GM12875 (cell line): ENCODE measurements around the gene SLC2A3.
"Not testable (repeated sequence)": the region's sequence is repeated elsewhere in the genome, so short reads cannot be mapped to it uniquely, and the experiment has no call there.

Experiments
- H3K4me3 ChIP-seq: one replicate; pipeline ENCODE4 v1.5.1; 2011; ENCODE audit warnings: low read depth, low read length, control low read depth
- CTCF ChIP-seq: IDR thresholded peaks from 2 replicates; pipeline ENCODE4 v1.5.1; 2011; ENCODE audit warnings: low read depth, mild to moderate bottlenecking, control low read depth, inconsistent platforms, low read length, moderate library complexity, borderline replicate concordance; ENCODE audit not compliant: insufficient read depth

SLC2A3 gene

DNA sequence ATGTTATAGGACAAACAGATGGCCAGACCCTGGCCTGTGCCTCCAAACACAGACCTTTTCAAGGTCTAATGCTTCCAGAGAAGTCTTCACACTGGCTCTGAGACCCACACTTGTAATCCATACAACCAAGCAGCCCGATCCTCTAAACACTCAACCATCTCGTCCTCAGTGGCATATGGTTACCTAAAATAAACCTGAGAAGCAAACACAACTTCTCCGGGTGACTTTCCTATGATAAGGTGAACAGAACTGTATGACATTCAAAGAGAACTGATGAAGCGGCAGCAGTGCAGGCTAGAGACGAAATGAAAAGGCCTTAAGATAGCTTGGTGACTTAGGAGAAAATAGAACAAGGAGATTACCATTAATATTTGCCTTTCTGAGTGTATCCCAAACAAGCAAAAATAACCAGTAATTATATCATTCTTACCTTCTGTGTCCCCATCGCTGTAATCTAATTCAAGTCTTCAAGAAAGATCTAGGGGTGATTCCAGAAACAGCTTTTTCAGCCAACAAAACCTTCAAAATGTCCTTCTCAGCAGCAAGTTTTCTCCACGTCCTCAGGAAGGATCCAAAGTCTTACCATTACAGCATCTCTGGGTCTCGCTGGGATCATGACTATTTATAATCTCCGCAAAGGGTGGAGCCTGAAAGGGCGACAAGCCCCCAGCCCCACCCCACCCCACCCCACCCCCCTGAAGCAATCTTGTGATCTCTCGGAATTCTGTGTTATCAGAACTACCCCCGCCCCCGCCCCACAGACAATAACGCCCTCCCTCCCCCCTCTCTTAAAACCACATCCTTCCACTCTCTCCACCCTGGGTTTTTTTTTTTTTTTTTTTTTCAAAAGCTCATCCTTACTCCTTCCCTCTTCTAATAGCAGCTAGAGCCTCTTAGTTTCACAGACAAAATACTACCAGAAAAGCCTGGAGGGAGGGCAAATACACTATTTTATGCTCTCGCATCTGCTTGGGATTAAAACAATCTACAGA lies at the start of gene SLC2A3:
Gene SLC2A3 (minus strand): TSS at position 598 of the 992 bp plus-strand sequence. CDS start 153 bp downstream, at position 445.
- peak within 1 kb of the TSS; percentile 57 for H3K4me3 ChIP-seq

GRCh38 chr12:7984900-7985299 lies 48.9 kb upstream of the SLC2A3 start:
- TF ChIP-seq CTCF, result no peak
- no peak overlapping the region for H3K4me3 ChIP-seq

More for the DNA sequence above, at the start of gene SLC2A3:
- TF ChIP-seq CTCF, result no peak

DNA sequence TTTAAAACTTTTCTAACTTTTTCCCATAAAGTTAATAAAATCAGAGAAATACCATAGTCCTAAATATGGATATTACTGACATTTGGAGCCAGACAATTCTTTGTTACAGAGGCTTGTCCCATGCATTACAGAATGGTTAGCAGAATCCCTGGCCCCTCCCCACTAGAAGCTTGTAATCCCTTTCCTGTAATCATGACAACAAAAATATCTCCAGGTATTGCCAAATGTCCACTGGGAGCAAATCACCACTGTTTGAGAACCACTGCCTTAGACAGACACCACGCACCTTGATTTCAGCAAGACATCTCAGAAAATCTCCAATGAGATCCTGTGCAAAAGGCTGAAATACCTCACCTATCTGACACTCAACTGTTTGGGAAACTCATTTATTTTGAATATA lies 47.5 kb upstream of the SLC2A3 start:
- H3K4me3 ChIP-seq, result not testable (repeated sequence)

- H3K4me3 ChIP-seq, result not testable (repeated sequence)
Observed at GRCh38 chr12:7983019-7983418, 47.0 kb upstream of the SLC2A3 start.

DNA sequence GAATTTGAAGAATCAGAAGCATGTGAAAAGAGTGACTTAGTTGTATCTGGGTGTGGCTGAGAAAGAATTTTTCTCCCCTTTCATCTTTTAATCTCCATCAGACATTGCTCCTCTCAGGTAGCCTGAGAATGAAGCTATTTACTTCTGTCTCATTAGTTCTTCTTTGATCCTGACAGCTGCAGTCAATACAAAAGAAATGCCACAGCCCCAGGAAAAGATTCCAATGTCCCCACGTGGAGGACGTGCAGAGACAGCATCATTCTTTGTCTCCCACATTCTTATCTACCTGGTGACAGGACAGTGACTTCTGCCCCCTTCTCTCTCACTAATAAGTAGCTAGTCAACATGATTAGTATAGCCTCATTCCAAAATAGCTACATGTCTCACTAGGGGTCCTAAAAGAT lies 46.3 kb upstream of the SLC2A3 start:
- not testable (repeated sequence) for H3K4me3 ChIP-seq

GRCh38 chr12:7981446-7981845 lies 45.5 kb upstream of the SLC2A3 start:
- no peak for TF ChIP-seq CTCF
- no peak overlapping the region for H3K4me3 ChIP-seq

- H3K4me3 ChIP-seq, result not testable (repeated sequence)
Observed at GRCh38 chr12:7977351-7978124, 41.6 kb upstream of the SLC2A3 start.

DNA sequence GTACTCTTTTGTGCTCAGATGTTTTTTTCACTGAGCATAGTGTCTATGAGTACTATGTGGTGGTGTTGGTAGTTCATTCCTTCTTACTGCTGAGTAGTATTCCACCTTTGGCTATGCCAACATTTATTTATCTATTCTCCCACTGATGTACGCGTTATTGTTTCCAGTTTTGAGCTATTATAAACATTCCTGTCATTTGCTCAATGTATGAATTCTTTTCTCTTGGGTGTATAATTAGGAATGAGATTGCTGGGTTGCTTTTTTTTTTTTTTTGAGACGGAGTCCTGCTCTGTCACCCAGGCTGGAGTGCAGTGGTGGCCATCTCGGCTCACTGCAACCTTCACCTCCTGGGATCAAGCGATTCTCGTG lies 37.5 kb upstream of the SLC2A3 start:
- no peak overlapping the region for H3K4me3 ChIP-seq
- no peak for TF ChIP-seq CTCF

GRCh38 chr12:7972734-7973456 lies 36.9 kb upstream of the SLC2A3 start:
- no peak for TF ChIP-seq CTCF
- H3K4me3 ChIP-seq, result no peak overlapping the region

GRCh38 chr12:7972269-7972668 lies 36.3 kb upstream of the SLC2A3 start:
- H3K4me3 ChIP-seq, result not testable (repeated sequence)

DNA sequence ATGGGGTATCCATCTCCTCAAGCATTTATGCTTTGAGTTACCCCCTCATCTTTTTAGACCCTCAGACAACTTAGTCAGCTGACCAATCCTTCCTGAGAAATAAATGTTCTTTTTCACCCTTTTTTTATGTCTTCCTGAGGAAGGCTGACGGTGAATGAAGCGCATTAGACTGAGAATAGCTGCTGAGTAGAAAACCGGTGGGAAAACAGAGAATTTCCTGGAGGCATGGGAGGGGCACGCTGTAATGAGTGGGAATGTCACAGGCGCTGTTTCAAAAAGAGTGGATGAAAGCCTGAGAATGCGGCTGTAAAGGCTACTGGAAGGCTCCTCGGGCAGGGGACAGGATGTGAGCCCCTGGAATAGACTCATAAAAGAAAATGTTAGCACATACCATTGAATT lies 35.8 kb upstream of the SLC2A3 start:
- not testable (repeated sequence) for H3K4me3 ChIP-seq
